ENCODE results near the gene UQCRC1.

UQCRC1 gene

GRCh38 chr3:48573973-48574585, 35.4 kb downstream of the UQCRC1 start:
- DNase-seq (ENCODE audit: low read depth in 2 of 2, low spot score in 1 of 2) = no peak

GRCh38 chr3:48572517-48572916, 36.9 kb downstream of the UQCRC1 start:
- no peak for DNase-seq (ENCODE audit: low read depth in 2 of 2, low spot score in 1 of 2)

- no peak for DNase-seq (ENCODE audit: low read depth in 2 of 2, low spot score in 1 of 2)
These were observed 37.5 kb downstream of the UQCRC1 start for GRCh38 chr3:48571938-48572337.

- DNase-seq (ENCODE audit: low read depth in 2 of 2, low spot score in 1 of 2) = no peak
These were observed 39.5 kb downstream of the UQCRC1 start for GRCh38 chr3:48569808-48570450.

DNA sequence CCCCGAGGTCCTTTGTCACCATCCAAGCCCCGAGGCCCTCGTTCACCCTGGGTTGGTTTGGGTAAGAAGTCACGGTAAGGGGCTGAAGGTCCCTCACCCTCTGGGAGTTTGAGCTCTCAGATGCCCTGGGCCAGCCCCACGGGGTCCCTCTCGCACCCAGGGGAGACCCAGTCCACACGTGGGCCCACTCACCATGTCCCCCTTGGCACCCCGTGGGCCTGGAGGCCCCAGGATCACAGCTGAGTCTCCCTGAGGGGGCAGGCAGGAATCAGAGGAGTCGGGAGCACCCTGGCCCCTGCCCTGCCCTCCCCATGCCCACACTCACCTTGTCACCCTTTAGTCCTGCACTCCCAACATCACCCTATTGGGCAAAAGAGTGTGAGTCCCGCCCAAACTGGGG, 40.0 kb downstream of the UQCRC1 start:
- no peak for DNase-seq (ENCODE audit: low read depth in 2 of 2, low spot score in 1 of 2)

DNA sequence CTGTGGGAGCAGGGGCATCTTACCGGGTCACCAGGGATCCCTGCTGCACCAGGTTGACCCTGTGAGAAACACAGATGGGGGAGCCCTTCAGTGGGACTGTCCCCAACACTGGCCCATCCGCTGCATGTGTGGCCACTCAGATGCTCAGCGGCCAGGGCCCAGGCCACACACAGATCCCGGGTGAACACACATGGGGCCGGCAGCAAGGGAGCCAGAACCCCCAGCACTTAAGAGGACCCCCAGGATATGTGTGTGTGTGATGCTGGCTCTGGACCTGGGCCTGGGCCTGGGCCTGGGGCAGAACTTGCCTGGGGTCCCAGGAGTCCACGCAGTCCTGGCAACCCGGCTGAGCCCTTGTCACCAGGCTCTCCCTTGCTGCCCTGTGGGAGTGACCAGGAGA, 41.0 kb downstream of the UQCRC1 start:
- DNase-seq (ENCODE audit: low read depth in 2 of 2, low spot score in 1 of 2) = no peak

DNA sequence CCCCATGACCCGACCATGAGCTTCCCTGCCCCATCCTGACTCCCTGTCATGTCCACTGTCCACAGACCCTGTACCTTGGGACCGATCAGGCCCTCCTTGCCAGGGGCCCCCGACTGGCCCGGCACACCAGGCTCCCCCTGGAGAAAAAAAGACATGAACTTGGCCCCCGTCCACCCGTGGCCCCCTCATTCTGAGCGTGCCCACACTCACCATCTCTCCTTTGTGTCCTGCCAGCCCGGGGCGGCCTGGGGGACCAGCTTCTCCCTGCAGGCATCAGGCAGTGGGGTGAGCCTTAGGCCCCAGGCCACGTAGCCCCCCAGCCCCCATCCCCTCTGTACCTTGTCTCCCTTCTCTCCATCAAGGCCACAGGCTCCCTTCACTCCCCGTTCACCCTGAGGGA, 41.9 kb downstream of the UQCRC1 start:
- DNase-seq (ENCODE audit: low read depth in 2 of 2, low spot score in 1 of 2) = no peak

GRCh38 chr3:48567090-48567489, 42.4 kb downstream of the UQCRC1 start:
- no peak for DNase-seq (ENCODE audit: low read depth in 2 of 2, low spot score in 1 of 2)

- DNase-seq (ENCODE audit: low read depth in 2 of 2, low spot score in 1 of 2) = no peak
These were observed 43.1 kb downstream of the UQCRC1 start for GRCh38 chr3:48566401-48566760.

DNA sequence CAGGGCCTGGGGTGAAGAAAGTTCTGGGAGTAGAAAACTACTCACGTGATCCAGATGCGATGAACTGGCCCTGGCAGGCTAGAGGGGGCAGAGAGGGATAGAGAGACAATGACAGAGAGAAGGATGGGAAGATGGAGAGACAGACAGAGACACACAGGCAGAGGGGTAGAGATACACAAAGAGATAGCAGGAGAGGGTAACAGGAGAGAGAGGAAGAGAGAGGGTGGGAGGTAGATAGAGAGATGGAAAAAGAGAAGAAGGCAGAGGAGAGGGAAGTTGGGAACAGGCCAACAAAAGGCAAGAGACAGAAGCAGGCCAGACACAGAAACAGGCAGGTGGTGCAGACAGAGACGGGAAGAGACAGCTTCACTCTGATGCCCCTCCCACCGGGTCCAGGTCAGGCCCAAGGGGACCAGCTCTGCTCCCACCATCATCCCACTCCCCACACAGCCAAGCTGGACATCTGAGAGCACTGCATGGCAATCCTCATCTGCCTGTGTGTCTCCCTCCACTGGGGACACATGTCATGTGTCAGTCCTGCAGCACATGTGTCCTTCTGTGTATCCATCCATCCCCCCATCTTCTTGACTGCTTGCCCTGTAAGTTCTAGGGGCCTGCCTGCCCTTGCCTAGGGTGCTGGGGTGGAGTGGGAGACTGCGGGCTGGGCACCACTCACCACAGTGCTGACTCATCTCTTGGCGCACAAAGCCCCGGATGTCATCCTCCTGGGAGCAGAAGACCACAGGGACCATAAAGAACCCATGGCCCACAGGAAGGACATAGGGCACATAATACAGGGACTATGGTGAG, 43.6 kb downstream of the UQCRC1 start:
- DNase-seq (ENCODE audit: low read depth in 2 of 2, low spot score in 1 of 2) = no peak

- DNase-seq (ENCODE audit: low read depth in 2 of 2, low spot score in 1 of 2) = no peak
These were observed 44.3 kb downstream of the UQCRC1 start for GRCh38 chr3:48565186-48565585.

- no peak for DNase-seq (ENCODE audit: low read depth in 2 of 2, low spot score in 1 of 2)
These were observed 44.8 kb downstream of the UQCRC1 start for GRCh38 chr3:48564667-48565066.

DNA sequence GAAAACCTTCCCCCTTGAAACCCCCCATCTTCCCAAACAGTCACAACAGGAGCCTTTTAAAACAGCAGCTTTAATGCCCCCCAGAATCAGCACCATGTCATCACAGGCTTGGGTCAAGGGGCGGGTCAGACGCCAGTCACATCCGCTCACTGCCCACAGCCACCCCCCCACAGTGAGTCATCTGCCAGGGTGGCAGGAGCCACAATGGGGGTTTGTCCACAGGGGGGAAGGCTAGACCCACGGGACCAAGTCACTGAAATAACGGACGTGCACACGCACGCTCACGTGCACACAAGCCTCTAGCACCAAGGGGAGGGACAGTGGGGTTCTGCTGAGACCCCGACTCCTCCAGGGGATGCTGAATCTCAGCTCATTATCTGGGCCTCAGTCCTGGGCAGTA, 45.4 kb downstream of the UQCRC1 start:
- DNase-seq (ENCODE audit: low read depth in 2 of 2, low spot score in 1 of 2) = peak; percentile 27 to 28

DNA sequence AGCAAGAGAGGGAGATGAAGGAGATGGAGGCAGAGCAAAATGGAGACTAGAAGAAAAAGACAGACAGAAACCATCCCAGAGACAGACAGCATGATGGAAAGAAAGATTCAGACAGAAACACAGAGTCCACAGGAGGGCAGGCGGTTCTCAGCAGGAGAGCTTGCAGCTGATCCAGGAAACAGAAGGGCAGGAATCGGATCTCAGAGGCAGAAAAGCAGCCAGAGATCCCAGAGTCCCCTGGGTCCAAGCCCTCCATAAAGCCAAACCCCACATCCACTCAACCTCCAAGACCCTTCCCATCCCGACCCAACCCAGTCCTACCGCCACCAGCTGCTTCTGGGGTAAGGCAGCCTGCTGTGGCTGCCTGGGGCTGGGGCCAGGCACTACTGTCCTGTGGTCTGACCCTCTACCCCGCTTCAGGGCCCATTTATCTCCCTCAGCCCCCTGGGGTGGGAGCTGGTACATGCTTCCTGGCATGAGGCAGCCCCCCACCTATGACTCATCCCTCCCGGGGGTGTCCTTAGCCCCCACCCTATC, 46.0 kb downstream of the UQCRC1 start, which contains the start of gene UCN2:
UCN2 (minus strand) TSS at position 400 of the 537 bp plus-strand sequence. CDS start 657 bp downstream, outside the sequence.
- DNase-seq (ENCODE audit: low read depth in 2 of 2, low spot score in 1 of 2) = no peak

DNA sequence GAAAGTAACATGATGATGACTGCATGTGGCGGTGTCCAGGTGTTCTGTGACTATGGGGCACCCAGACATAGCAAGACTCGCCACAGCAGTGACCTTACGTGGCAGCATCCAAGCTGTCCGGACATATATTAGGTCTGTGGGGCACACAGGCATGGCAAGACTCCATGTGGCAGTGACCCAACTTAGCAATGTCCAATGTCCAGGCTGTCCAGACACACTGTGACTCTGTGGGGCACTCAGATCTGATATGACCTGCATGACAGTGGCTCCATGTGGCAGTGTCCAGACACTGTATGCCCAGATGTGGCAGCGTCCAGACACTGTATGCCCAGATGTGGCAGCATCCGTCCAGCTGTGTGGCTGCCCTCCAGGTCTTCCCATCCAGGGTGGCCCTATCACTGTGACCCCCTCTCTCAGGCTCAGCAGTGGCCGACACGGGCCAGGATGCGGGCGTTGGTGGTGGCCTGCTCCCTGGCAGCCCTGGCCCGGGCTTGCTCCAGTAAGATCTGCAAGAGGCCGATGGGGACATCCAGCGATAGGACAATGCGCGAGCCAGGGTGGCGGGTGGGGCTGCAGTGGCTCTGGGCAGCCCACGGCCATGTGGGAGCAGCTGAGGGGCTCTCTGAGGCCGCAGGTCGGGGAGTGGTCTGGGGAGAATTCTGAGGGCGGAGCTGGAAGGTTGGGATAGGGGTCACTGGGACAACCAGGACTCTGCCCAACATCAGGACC, 46.9 kb downstream of the UQCRC1 start:
- no peak for DNase-seq (ENCODE audit: low read depth in 2 of 2, low spot score in 1 of 2)

GRCh38 chr3:48561045-48561736, 48.3 kb downstream of the UQCRC1 start:
- DNase-seq (ENCODE audit: low read depth in 2 of 2, low spot score in 1 of 2) = no peak

GRCh38 chr3:48560648-48561018, 48.8 kb downstream of the UQCRC1 start:
- no peak for DNase-seq (ENCODE audit: low read depth in 2 of 2, low spot score in 1 of 2)

- DNase-seq (ENCODE audit: low read depth in 2 of 2, low spot score in 1 of 2) = no peak
These were observed 50.8 kb downstream of the UQCRC1 start for GRCh38 chr3:48558493-48559134.

DNA sequence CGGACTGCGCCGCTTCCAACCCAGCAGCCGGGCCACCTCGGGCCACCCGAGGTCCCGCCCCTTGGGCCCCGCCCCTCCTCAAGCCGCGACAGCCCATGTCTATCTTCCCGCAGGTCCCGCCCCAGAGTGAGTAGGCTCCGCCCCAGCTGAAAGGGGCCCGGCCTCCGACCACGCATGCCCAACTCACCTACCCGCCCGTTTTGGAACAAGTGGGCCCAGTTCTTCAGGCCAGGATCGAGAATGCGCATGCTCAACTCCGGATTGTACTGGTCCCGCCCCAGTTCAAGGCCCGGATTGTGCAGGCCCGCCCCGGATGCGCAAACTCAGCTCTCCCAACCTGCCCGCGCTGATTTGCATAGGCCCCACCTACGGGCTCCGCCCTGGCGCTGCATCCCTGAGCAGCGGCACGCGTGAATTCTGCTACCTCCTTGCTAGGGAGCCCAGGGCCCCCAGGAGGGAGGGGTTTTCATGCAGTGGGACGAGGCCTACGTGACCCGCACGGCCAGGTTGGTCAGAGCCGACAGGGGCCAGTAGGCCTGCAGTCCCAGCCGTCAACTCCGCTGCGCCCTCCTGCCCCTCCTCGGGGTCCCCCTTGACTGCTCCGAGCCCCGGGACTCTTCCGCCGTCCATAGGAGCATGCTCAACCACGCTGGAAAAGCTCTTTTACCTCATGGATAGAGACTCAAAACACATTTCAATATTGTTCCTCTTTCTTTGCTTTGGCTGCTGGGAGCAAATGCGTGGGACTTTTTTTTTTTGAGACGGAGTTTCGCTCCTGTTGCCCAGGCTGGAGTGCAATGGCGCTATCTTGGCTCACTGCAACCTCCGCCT, 52.4 kb downstream of the UQCRC1 start, which contains the start of gene PFKFB4:
PFKFB4 (minus strand) TSS at position 8 of the 831 bp plus-strand sequence. CDS start 26 bp downstream, outside the sequence.
- DNase-seq (ENCODE audit: low read depth in 2 of 2, low spot score in 1 of 2) = peak; percentile 98
